ENCODE data around the gene KRTAP1-5.
"Not testable (repeated sequence)": the region's sequence is repeated elsewhere in the genome, so short reads cannot be mapped to it uniquely, and the experiment has no call there.

KRTAP1-5 gene

DNA sequence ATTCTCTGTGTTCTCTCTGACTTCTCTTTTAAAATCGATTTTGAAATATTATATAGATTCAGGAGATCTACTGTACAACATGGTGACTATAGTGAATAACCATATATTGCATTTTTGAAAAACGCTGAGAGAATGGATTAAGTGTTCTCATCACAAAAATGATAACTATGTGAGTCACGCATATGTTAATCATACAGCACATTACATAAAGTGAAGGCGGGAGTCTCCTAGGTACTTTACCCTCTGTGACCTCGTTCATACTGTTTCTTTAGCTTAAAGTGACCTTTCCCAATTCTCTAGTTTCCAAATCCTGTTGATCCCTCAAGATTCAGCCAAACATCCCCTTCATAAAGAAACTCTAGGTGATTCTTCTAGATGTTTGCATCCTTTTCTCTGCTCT, 24.2 kb downstream of the KRTAP1-5 start:
- no peak for DNase-seq

DNA sequence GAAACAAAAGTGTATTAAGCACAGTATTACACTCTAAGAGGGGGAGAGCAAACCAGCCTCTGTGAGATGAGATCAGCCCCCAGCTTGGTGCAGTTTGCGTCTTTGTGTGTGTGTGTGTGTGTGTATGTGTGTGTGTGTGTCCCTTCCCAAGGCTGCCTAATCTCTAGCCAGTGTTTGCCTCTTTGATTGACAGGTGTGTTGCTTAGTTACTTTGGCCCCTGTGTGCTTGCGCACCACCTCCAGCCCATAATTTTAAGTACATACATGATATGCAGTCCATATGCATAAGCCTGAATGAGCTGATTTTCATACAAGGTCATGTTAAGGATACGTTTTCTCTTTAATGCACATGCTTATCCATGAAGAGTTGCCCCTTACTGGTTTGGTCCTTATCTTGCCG, 25.2 kb downstream of the KRTAP1-5 start:
- DNase-seq, result no peak

DNA sequence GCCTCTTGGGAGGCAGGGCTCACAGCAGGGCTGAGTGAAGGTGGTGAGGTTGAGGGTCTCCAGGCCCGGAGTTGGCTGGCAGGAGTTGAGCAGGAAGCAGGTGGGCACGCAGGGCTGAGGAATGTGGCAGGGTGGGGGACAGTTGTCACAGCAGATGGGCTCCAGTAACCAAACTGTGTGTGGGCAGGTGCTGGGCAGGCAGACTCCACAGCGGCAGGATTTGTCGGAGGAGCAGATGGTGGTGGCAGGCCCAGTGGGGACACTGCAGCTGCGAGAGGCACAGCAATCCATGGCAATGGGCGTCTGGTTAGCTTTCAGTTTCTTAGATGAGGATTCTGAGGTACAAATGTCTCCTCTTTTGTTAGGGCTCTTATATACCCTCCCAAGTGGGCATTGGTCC, 27.4 kb downstream of the KRTAP1-5 start, which contains the start of gene KRTAP3-2:
Gene KRTAP3-2, minus strand, starts transcription at position 344 of the 400 bp plus-strand sequence. Its CDS starts 53 bp downstream, at position 291.
- not testable (repeated sequence) for DNase-seq

DNA sequence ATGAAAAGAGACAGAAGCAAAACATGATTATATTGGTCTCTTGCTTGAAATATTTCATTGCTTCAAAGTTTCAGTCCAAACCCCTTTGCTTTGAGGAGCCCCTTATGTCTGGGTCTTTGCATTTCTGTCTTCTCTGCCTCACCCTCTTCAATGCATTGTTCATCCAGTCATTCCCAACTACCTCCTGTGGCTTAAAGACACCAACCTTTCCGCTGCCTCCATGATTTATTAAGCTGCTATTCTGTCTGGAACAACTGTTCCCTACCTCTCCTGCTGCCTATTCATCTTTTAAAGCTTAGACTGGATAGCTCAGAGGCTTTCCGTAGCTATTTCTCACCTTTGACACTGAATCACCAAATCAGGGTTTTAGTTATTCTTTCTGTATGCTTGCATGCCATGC, 29.6 kb downstream of the KRTAP1-5 start:
- DNase-seq, result no peak

DNA sequence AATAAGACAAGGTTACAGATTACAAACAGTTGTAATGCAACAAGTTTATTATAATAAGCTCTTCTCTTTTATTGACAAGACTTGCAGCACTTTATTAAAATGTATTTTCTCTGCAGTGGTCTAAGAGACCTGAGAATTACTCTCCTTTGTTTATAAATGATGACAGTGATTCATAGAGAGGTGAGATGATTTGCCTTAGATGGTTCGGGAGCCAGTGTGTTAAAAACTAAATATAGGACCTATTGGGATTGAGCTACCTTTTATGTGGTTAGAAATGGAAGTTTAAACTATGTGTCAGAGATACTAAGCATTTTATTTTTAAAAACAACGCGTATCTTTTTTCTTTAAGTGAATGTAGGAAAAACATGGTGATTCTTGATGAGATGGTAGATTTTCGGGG, 30.2 kb downstream of the KRTAP1-5 start:
- DNase-seq, result no peak

DNA sequence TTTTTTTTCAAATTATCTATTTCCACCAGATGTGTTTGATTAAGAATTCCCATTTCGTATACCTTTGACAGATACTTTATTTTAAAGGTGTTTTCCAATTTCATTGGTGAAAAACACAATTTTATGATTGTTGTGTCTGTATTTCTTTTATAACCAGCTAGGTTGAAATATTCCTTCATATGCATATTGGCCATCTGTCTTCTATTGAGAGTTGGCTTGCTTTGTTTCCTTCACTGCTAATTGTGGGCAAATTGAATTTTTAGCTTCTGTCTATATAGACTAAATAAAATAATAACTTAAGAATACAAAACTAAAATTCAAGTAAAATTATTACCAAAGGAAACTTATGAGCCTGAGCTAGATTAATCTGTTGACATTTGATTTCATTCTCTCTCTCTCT, 31.9 kb downstream of the KRTAP1-5 start:
- DNase-seq, result no peak

DNA sequence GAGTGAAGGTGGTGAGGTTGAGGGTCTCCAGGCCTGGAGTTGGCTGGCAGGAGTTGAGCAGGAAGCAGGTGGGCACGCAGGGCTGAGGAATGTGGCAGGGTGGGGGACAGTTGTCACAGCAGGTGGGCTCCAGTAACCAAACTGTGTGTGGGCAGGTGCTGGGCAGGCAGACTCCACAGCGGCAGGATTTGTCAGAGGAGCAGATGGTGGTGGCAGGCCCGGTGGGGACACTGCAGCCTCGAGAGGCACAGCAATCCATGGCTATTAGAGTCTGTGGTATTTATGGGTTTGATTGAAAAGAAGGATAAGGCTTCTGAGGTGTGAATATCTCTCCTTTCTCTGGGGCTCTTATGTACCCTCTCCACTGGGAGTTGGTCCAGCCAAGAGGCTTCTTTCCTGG, 33.2 kb downstream of the KRTAP1-5 start, which contains the start of gene KRTAP3-3:
Gene KRTAP3-3, minus strand, starts transcription at position 326 of the 400 bp plus-strand sequence. Its CDS starts 67 bp downstream, at position 259.
- no peak for DNase-seq

DNA sequence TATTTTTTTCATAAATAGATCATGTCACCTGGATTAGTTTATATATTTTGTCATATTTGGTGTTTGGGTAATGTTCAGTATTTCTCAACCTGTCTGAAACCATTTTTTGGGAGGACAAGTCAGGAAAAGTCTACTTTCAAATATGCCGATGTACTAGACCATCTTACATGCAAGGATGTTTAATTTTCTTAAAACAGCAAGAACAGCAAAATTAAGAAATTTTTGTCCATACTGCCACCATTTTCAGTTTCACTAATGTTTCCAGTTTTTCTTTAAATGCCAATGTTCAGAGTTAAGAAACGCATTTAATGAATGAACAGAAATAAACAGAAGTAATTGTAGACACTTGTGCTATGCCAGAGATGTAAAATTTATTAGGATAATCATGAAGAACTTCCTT, 33.9 kb downstream of the KRTAP1-5 start:
- DNase-seq, result no peak

DNA sequence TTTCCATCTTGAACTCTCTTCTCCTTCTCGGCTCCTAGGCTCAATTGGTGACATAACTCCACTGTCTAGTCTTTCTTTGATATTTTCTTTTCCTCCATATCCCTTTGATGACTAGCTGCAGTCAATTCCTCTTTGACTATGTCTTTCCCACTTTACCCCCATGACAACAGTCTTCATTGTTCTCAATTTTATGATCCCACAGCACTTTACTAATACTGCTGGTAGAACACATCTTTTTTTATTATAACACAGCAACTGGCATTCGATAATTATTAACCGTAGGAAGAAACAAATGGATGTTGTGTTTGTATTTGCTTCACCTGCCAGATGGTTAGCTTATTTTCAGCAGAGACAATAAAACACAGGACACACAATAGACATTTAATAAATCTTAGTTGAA, 34.3 kb downstream of the KRTAP1-5 start:
- no peak for DNase-seq

DNA sequence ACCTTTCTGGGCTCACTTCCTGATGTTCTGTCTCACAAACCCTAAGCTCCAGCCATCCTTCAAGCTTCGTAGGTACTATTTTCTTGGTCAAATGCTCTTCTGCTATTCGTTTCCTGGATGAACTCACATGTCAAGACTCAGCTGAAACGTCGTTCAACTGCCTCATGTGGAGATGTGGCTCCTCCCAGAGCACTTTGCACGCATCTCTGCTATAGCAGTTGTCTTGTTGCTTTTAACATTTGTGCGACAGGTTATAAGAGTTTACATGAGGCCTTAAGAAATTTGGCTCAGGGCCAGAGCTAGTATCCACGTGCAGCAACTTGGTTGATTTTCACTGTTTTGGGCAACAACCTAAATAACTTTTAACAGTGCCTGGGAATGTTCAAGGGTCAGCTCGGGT, 40.1 kb downstream of the KRTAP1-5 start:
- no peak for DNase-seq

DNA sequence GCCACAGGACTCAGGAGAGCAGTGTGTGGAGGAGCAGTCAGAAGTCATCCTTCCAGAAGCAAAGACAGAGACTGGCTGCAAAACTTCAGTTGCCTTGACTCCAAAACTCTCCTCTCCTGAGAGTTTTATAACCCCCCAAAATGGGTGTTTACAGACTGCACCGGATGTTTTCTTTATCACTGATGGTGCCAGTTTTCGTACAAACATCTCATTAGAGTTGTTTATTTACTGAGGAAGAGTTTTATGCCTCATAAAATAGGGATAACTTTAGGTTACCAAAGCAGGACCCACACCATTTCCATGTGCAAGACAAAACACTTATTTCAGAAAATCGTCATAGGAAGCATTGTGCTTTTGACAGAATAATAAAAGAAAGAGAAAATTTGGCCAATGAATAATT, 42.8 kb downstream of the KRTAP1-5 start, which contains the start of gene KRT40:
Gene KRT40, minus strand, starts transcription at position 101 of the 400 bp plus-strand sequence. Its CDS starts 53 bp downstream, at position 48.
- DNase-seq, result no peak

DNA sequence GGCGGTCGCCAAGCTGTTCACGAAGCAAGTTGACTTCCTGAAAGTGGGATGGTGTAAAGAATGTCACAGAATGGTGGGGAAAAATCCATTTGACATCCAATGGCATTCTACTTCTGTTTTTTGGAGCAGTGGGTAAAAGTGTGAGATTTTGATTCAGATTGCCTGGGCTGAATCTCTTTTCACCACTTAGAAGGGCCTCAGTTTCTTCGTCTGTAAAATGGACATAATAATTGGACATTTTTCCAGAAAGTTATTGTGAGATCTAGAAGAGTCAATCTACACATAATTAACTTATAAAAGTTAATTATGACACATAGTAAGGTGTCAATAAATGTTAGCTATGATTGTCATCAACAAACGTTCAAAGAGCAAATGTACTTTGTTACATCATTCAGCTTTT, 45.9 kb downstream of the KRTAP1-5 start:
- no peak for DNase-seq

DNA sequence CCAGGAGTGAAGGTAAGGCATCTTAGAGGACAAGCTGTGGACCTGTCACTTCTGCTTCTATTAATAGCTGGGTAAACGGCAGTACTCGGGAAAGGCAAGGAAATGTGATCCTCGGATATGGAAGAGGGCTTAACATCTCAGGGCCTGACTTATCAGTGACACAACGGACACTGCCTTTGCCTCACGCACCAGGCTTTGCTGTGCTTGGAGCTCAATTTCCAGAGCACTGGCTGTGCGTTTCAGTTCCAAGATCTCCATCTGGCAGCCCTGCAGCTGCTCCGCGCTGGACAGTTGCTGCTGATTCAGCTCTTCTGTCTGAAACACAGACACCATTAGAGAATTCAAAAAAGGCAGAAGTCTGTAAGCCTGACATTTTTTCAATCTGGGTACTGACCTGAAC, 46.4 kb downstream of the KRTAP1-5 start:
- DNase-seq, result no peak

DNA sequence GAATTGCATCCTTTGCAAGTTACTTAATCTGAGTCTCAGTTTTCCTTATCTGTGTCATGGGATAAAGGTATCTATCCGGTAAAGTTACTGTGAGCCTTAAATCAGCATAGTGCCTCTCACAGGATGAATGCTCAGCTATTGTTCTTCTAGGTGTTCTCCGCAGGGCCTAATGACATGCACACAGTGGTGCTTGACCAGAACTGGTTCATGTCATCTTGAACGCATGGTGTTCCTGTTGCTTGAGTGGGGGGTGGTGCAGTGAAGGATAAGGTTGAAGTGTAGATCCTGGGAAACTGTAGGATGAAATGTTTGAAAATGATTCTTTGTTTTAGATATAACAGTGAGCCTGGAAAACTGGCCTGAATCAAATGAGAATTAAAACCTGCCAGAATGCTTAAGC, 46.9 kb downstream of the KRTAP1-5 start:
- DNase-seq, result no peak

DNA sequence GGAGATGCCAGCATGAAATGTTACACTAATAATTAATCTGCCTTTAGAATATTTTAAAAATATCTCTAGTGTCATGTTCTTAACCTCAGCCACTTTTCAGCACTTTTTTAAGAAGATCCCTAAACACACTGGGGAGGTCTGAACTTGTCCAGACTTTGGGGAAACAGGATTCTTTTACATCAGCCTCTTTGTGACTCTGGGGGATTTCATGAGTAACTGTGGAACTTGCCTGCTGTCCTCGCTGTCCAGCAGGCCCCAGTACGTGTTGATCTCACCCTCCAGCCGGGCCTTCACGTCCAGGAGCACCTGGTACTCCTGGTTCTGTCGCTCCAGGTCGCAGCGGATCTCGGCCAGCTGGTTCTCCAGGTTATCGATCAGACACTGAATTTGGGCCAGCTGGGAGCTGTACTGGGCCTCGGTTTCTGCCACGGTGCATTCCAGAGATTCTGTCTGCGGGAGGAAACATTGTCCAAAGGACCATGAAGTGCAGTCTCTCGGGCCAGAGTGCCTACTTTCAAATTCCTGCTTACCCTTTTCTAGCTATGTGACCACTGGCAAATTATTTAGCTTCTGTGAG, 48.3 kb downstream of the KRTAP1-5 start:
- DNase-seq, result no peak

All from activated CD4-positive, CD25-positive, alpha-beta regulatory T cell treated with anti-CD3 and anti-CD28 coated beads, Interleukin-2, amount 50 U/mL, for 72 hours (primary cell).